Upper lobe of left lung (tissue), 4 donors: ENCODE results near the gene MAP2K5.

ENCODE experiments used
- EP300 ChIP-seq, 4 donors: sonication (generic); formaldehyde crosslinking; IDR thresholded peaks; one replicate each; pipeline ENCODE4 v1.5.1; 2017; ENCODE audit warnings: antibody characterized with exemption in 4 of 4, control low read depth in 2 of 4
- POLR2A ChIP-seq, 4 donors: fragments of 450-650 bp; IDR thresholded peaks; one replicate each; pipeline ENCODE4 v1.5.1; 2016 to 2017; ENCODE audit warnings: antibody characterized with exemption in 4 of 4, mild to moderate bottlenecking in 2 of 4
- POLR2AphosphoS5 ChIP-seq, 2 donors: sonication (generic); formaldehyde crosslinking; IDR thresholded peaks; one replicate each; pipeline ENCODE4 v1.5.1; 2017; ENCODE audit warnings: antibody characterized with exemption in 2 of 2
- TF ChIP-seq, protein P1 (sequence below), 6 experiments: fragments of 450-650 bp in 4 of 6; fragments of 200-600 bp in 2 of 6; sonication (generic) in 2 of 6; IDR thresholded peaks; one replicate each; pipeline ENCODE4 v1.5.1; 2016 to 2019; ENCODE audit warnings: antibody characterized with exemption in 6 of 6

DNA sequence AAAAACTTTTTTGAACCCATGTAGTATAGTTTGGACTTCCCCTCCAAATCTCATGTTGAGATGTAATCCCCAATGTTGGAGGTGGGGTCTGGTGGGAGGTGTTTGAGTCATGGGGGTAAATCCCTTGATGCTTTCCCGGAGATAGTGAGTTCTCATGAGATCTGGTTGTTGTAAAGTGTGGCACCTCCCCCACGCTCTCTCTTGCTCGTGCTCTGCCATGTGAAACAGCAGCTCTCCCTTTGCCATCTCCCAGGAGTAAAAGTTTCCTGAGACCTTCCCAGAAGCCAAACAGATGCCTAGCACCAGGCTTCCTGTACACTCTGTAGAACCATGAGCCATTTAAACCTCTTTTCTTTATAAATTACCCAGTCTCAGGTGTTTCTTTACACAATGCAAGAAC, 313.3 kb downstream of the MAP2K5 start:
- TF ChIP-seq, protein P1, sequence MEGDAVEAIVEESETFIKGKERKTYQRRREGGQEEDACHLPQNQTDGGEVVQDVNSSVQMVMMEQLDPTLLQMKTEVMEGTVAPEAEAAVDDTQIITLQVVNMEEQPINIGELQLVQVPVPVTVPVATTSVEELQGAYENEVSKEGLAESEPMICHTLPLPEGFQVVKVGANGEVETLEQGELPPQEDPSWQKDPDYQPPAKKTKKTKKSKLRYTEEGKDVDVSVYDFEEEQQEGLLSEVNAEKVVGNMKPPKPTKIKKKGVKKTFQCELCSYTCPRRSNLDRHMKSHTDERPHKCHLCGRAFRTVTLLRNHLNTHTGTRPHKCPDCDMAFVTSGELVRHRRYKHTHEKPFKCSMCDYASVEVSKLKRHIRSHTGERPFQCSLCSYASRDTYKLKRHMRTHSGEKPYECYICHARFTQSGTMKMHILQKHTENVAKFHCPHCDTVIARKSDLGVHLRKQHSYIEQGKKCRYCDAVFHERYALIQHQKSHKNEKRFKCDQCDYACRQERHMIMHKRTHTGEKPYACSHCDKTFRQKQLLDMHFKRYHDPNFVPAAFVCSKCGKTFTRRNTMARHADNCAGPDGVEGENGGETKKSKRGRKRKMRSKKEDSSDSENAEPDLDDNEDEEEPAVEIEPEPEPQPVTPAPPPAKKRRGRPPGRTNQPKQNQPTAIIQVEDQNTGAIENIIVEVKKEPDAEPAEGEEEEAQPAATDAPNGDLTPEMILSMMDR (IDR thresholded peaks at IDR 0.05): no peak
- TF ChIP-seq POLR2AphosphoS5 (IDR thresholded peaks at IDR 0.05) (no peak), POLR2A (IDR thresholded peaks at IDR 0.05) (no peak), EP300 (IDR thresholded peaks at IDR 0.05) (no peak)
